ENCODE data around the gene BROX. TPM values are rescaled to one million over a fixed set of nuclear protein-coding genes. Genes with fewer than 3 reads are reported as not detected.
"Not testable (repeated sequence)": the region's sequence is repeated elsewhere in the genome, so short reads cannot be mapped to it uniquely, and the experiment has no call there.

The BROX gene
- total and polyA plus RNA-seq, 7 donors: 22.0 to 61.7 (median 38.2) TPM

DNA sequence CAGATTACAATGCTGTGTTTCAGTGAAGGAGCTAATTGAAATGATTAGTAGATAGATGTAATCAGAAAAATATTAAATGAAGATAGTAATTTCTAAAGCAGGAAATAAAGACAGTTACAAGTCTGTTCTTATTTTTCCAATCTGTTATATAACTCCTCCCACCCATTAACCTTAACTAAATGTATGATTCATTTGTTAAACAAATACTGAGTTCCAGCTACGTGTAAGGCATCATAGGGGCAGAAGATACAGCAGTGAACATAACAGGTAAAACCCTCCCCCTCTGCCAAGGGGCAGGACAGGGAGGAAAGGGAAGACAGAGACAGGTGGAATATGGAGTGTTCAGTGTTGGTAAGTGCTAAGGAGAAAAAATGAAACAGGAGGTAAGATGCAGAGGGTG lies 24.6 kb downstream of the BROX start, which contains the start of gene FAM177B:
Gene FAM177B (plus strand): TSS at position 231 of the 400 bp plus-strand sequence. CDS start 9,344 bp downstream, outside the sequence.
- Histone ChIP-seq H3K36me3 (peaks cover 0 to 46% (median 22%) of the 10 kb centered on the region in 4 donors), H3K27ac (no peak within 1 kb of the TSS), H3K4me1 (peaks cover 0 to 9% (median 3%) of the 10 kb centered on the region in 4 donors), H3K9me3 (no peaks in the 10 kb centered on the region), H3K4me3 (no peak within 1 kb of the TSS), H3K27me3 (no peaks in the 10 kb centered on the region)
- no peak for DNase-seq
- WGBS, 2 donors: 16 to 38% methylated on average over 1 of the region's 1 CpG
- intact Hi-C loops (cut with DNase I): loop anchor here (5.0 kb wide), 2 partner anchors 55 to 385 kb away; no protein-coding TSS in a partner anchor
- TF ChIP-seq EP300 (IDR thresholded peaks at IDR 0.05) (no peak), POLR2A (IDR thresholded peaks at IDR 0.05) (no peak), CTCF (IDR thresholded peaks at IDR 0.05) (no peak), POLR2AphosphoS5 (IDR thresholded peaks at IDR 0.05) (no peak)

- TF ChIP-seq CTCF (IDR thresholded peaks at IDR 0.05) (no peak), POLR2A (IDR thresholded peaks at IDR 0.05) (no peak), POLR2AphosphoS5 (IDR thresholded peaks at IDR 0.05) (no peak), EP300 (IDR thresholded peaks at IDR 0.05) (no peak)
- WGBS, 2 donors: 49 to 67% methylated on average over 2 of the region's 2 CpGs
- Histone ChIP-seq H3K27ac (peak overlapping the region in 1 of 4 donors; percentile 41), H3K4me3 (no peak overlapping the region), H3K36me3 (peaks cover 0 to 21% (median 5%) of the 10 kb centered on the region in 4 donors), H3K27me3 (no peaks in the 10 kb centered on the region), H3K4me1 (peaks cover 0 to 9% (median 3%) of the 10 kb centered on the region in 4 donors), H3K9me3 (no peaks in the 10 kb centered on the region)
- DNase-seq: no peak
- intact Hi-C loops (cut with DNase I): loop anchor here (2.0 to 5.0 kb wide), 3 partner anchors 53 to 383 kb away; no protein-coding TSS in a partner anchor
These were observed 27.1 kb downstream of the BROX start for GRCh38 chr1:222739465-222739864.

GRCh38 chr1:222739929-222740328 lies 27.6 kb downstream of the BROX start:
- H3K9me3 ChIP-seq: no peaks in the 10 kb centered on the region
- no peak for TF ChIP-seq CTCF (IDR thresholded peaks at IDR 0.05)
- TF ChIP-seq POLR2AphosphoS5 (IDR thresholded peaks at IDR 0.05): no peak
- TF ChIP-seq POLR2A (IDR thresholded peaks at IDR 0.05): no peak
- TF ChIP-seq EP300 (IDR thresholded peaks at IDR 0.05): no peak
- 80 to 89% methylated on average over 1 of the region's 1 CpG for WGBS, 2 donors
- H3K4me3 ChIP-seq: no peak overlapping the region
- no peaks in the 10 kb centered on the region for H3K27me3 ChIP-seq
- H3K4me1 ChIP-seq: peaks cover 0 to 9% (median 3%) of the 10 kb centered on the region in 4 donors
- H3K36me3 ChIP-seq: peaks cover 0 to 17% (median 2%) of the 10 kb centered on the region in 4 donors
- no peak overlapping the region for H3K27ac ChIP-seq
- no peak for DNase-seq
- intact Hi-C loops (cut with DNase I): loop anchor here (2.0 to 5.0 kb wide), 3 partner anchors 52 to 382 kb away; no protein-coding TSS in a partner anchor

DNA sequence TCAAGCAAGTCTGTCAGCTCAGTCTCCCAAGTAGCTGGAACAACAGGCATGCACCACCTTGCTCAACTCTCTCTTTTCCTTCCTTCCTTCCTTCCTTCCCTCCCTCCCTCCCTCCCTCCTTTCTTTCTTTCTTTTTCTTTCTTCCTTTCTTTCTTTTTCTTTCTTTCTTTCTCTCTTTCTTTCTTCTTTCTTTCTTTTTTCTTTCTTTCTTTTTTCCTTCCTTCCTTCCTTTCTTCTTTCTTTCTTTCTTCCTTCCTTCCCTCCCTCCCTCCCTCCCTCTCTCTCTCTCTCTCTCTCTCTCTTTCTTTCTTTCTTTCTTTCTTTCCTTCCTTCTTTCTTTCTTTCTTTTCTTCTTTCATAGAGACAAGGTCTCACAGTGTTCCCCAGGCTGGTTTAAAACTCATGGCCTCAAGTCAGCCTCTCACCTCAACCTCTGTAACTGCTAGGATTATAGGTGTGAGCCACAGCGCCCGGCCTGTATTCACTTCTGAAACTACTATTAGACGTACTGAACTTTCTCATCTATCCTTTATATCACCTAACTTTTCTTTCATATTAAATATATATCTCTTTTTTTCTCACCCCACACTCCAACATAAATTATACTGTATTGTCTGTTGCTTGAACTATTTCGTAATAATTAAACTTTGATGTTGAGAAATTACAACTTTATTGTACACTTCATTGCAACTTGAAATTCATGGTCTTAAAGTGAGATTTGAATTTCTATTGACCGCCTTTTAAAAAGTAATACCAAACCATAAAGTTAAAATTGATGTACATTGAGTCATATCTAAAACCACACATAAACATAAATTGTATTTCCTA lies 29.5 kb downstream of the BROX start:
- DNase-seq; H3K36me3 ChIP-seq; intact Hi-C loops (cut with DNase I); H3K27me3 ChIP-seq; H3K4me1 ChIP-seq; H3K27ac ChIP-seq; H3K4me3 ChIP-seq; H3K9me3 ChIP-seq: not testable (repeated sequence)
- WGBS, 2 donors: 88% methylated on average over 5 of the region's 5 CpGs

DNA sequence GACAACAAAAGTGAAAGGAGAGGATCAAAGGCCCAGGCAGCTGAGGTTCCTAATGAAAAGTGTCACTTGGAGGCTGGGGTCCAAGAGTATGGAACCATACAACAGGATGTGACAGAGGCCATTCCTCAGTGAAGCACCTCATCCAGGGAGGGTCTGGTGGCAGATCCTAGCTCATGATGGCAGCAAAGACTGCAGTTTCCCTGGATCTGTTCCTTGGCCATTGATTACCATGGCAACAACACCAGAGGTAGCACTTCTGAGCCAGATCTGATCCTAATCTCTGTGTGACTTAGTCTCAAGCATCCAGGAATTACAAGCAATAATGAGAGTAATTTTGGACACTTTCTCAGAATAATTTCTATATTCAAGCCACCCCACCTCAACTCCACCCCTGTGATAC lies 37.6 kb downstream of the BROX start:
- H3K4me1 ChIP-seq: peaks cover 0 to 7% (median 4%) of the 10 kb centered on the region in 4 donors
- H3K9me3 ChIP-seq: no peaks in the 10 kb centered on the region
- intact Hi-C loops (cut with DNase I): loop anchor here (10.0 kb wide), 1 partner anchor 185 kb away; no protein-coding TSS in a partner anchor
- H3K27ac ChIP-seq: no peak overlapping the region
- no peaks in the 10 kb centered on the region for H3K36me3 ChIP-seq
- TF ChIP-seq EP300 (IDR thresholded peaks at IDR 0.05) (no peak), CTCF (IDR thresholded peaks at IDR 0.05) (no peak), POLR2AphosphoS5 (IDR thresholded peaks at IDR 0.05) (no peak), POLR2A (IDR thresholded peaks at IDR 0.05) (no peak)
- DNase-seq: no peak
- no peaks in the 10 kb centered on the region for H3K27me3 ChIP-seq
- H3K4me3 ChIP-seq: no peak overlapping the region

All from sigmoid colon (tissue), 7 donors.